Measurements from ENCODE around the gene RTBDN.

- TF ChIP-seq CTCF (IDR thresholded peaks at IDR 0.05) (no peak), POLR2A (IDR thresholded peaks at IDR 0.05) (no peak), EP300 (IDR thresholded peaks at IDR 0.05) (no peak)
Observed at GRCh38 chr19:12828494-12828893, 5.9 kb downstream of the RTBDN start.
